Stomach (tissue), 9 donors: Measurements from ENCODE around the gene ACLY. TPM values are rescaled to one million over a fixed set of nuclear protein-coding genes. Genes with fewer than 3 reads are reported as not detected.

Source experiments
- DNase-seq, 2 donors: peaks; one replicate each; pipeline versions ENCODE4 v3.0.0 to v3.0.0-alpha.2; 2013 to 2019
- H3K27ac ChIP-seq, 5 donors: fragments of 200-600 bp in 4 of 5; sonication (generic) in 4 of 5; one replicate each; pipeline ENCODE4 v1.5.1; 2013 to 2019; ENCODE audit warnings: mild to moderate bottlenecking in 1 of 5, moderate library complexity in 1 of 5
- H3K27me3 ChIP-seq, 3 donors: fragments of 200-600 bp; sonication (generic); one replicate each; pipeline ENCODE4 v1.5.1; 2017 to 2019; ENCODE audit warnings: mixed run types in 1 of 3
- H3K36me3 ChIP-seq, 4 donors: fragments of 200-600 bp; sonication (generic); 1 replicate in 3 of 4; 2 replicates in 1 of 4; pipeline ENCODE4 v1.5.1; 2016 to 2019
- H3K4me1 ChIP-seq, 4 donors: fragments of 200-600 bp; sonication (generic); one replicate each; pipeline ENCODE4 v1.5.1; 2016 to 2019
- H3K4me3 ChIP-seq, 4 donors: fragments of 200-600 bp; sonication (generic) in 3 of 4; one replicate each; pipeline ENCODE4 v1.5.1; 2016 to 2019; ENCODE audit warnings: mild to moderate bottlenecking in 1 of 4
- H3K9me3 ChIP-seq, 4 donors: fragments of 200-600 bp; sonication (generic); one replicate each; pipeline ENCODE4 v1.5.1; 2016 to 2019
- EP300 ChIP-seq: sonication (generic); formaldehyde crosslinking; IDR thresholded peaks from one replicate; pipeline ENCODE4 v1.6.1; 2017; ENCODE audit warnings: antibody characterized with exemption
- POLR2A ChIP-seq, 4 donors: fragments of 450-650 bp; IDR thresholded peaks; one replicate each; pipeline ENCODE4 v1.6.1; 2016; ENCODE audit warnings: antibody characterized with exemption in 4 of 4, control low read depth in 2 of 4, mild to moderate bottlenecking in 1 of 4, moderate library complexity in 1 of 4
- POLR2AphosphoS5 ChIP-seq, 3 donors: sonication (generic); formaldehyde crosslinking; IDR thresholded peaks; one replicate each; pipeline ENCODE4 v1.6.1; 2016; ENCODE audit warnings: antibody characterized with exemption in 3 of 3
- WGBS, 5 donors: extraction: QIAGEN DNeasy Blood & Tissue Kit in 3 of 5; methylation state at CpG; one replicate each; pipeline versions ENCODE4 v1.1.5 to v1.1.7; 2013 to 2018; 5-methylcytosine and 5-hydroxymethylcytosine counted together
- intact Hi-C: fragments of 100-400 bp; cut with DNase I; formaldehyde crosslinking; loops from one replicate; pipeline ENCODE4 v1.15.1; 2023; ENCODE audit warnings: low total_unique reads
- polyA plus RNA-seq, 3 donors: library from polyadenylated mRNA; stranded (reverse); fragments of 200-250 nt; gene quantifications; one replicate each; pipeline ENCODE4 v1.2.3, GENCODE V29; 2013
- total RNA-seq, 5 donors: library from RNA; depleted of rRNA; stranded (reverse); fragments of >200 nt; gene quantifications; one replicate each; pipeline versions ENCODE4 v1.1.0 to v1.2.3, GENCODE V29; 2014 to 2016
- TF ChIP-seq, protein P1 (sequence below), 7 experiments: fragments of 450-650 bp in 4 of 7; fragments of 200-600 bp in 3 of 7; sonication (generic) in 3 of 7; IDR thresholded peaks; one replicate each; pipeline ENCODE4 v1.5.1; 2016 to 2019; ENCODE audit warnings: antibody characterized with exemption in 7 of 7, control low read depth in 2 of 7, mild to moderate bottlenecking in 1 of 7
- donor health status: healthy with polysubstance abuse.
- donor health status: Bipolar disorder and iron deficiency.
- donor health status: healthy.

Gene ACLY
- total and polyA plus RNA-seq, 8 donors: 19.8 to 121 (median 36.9) TPM

DNA sequence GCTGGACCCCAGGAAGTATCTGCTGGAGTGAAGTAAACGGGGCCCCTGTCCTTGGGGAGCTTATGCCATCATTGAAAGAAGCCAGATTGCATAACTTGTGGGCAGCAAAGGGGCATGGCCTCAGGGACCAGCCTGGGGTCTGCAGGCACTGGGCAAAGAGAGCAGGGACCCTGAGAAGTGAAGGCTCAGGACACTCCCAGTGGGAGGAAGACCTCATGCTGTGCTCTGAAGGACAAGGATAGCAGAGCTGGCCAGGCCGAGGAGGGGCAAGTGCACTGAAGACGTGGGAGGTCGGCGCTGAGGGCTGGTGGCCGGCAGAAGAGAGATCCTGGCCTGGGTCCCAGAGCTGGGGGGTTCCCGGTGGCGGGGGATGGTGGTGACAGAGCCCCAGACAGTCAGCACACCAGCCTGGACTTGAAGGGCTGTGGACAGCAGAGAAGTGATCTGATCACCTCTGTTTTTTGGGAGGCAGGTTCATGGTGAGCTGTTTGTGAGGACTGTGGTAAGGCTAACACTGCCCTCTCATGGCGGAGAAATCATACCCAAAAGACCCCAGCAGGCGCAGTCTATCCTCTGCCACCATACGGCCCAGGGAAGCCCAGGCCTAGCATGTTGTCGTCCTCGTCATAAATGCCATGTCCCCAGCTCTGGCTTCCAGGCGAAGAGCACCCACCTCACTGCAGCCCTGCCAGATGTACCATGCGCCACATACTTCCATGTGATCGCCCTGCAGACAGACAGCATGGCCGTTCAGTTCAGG, 40.8 kb upstream of the ACLY start:
- H3K27ac ChIP-seq: no peak overlapping the region
- peak in 1 of 2 donors; percentile 79 for DNase-seq
- peaks cover 0 to 5% (median 2%) of the 10 kb centered on the region in 4 donors for H3K4me1 ChIP-seq
- intact Hi-C loops: loop anchor here (5.0 kb wide), 2 partner anchors 68 to 158 kb away; no protein-coding TSS in a partner anchor
- peaks cover 0 to 7% (median 0%) of the 10 kb centered on the region in 4 donors for H3K36me3 ChIP-seq
- no peaks in the 10 kb centered on the region for H3K27me3 ChIP-seq
- H3K9me3 ChIP-seq: no peaks in the 10 kb centered on the region
- H3K4me3 ChIP-seq: no peak overlapping the region
- WGBS, 5 donors: 47 to 62% (median 56%) methylated on average over 16 to 17 of the region's 17 CpGs
- TF ChIP-seq, protein P1, sequence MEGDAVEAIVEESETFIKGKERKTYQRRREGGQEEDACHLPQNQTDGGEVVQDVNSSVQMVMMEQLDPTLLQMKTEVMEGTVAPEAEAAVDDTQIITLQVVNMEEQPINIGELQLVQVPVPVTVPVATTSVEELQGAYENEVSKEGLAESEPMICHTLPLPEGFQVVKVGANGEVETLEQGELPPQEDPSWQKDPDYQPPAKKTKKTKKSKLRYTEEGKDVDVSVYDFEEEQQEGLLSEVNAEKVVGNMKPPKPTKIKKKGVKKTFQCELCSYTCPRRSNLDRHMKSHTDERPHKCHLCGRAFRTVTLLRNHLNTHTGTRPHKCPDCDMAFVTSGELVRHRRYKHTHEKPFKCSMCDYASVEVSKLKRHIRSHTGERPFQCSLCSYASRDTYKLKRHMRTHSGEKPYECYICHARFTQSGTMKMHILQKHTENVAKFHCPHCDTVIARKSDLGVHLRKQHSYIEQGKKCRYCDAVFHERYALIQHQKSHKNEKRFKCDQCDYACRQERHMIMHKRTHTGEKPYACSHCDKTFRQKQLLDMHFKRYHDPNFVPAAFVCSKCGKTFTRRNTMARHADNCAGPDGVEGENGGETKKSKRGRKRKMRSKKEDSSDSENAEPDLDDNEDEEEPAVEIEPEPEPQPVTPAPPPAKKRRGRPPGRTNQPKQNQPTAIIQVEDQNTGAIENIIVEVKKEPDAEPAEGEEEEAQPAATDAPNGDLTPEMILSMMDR (IDR thresholded peaks at IDR 0.05): peak in 2 of 7 experiments; percentile 15 to 27
- TF ChIP-seq POLR2AphosphoS5 (IDR thresholded peaks at IDR 0.05): no peak

DNA sequence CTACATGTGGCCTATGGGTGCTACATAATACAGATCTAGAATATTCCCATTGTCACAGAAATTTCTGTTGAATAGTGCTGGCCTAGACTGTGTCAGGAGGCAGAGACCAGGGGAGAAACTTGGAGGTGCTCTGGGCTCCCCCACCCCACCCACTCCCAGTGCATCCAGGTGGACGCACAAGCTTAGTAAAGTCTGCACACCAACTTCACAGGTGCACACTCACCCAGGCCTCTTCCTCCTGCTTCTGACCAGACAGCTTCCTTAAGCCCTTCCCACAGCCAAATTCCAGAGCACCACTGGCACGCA, 40.2 kb upstream of the ACLY start:
- H3K4me3 ChIP-seq: no peak overlapping the region
- WGBS, 5 donors: 59 to 94% (median 73%) methylated on average over 2 of the region's 2 CpGs
- no peak for TF ChIP-seq POLR2AphosphoS5 (IDR thresholded peaks at IDR 0.05)
- no peak for TF ChIP-seq POLR2A (IDR thresholded peaks at IDR 0.05)
- TF ChIP-seq EP300: no peak
- no peaks in the 10 kb centered on the region for H3K9me3 ChIP-seq
- H3K4me1 ChIP-seq: peaks cover 0 to 5% (median 2%) of the 10 kb centered on the region in 4 donors
- H3K27me3 ChIP-seq: no peaks in the 10 kb centered on the region
- no peak overlapping the region for H3K27ac ChIP-seq
- intact Hi-C loops: no loop called here
- H3K36me3 ChIP-seq: peaks cover 0 to 7% (median 0%) of the 10 kb centered on the region in 4 donors
- no peak for DNase-seq

DNA sequence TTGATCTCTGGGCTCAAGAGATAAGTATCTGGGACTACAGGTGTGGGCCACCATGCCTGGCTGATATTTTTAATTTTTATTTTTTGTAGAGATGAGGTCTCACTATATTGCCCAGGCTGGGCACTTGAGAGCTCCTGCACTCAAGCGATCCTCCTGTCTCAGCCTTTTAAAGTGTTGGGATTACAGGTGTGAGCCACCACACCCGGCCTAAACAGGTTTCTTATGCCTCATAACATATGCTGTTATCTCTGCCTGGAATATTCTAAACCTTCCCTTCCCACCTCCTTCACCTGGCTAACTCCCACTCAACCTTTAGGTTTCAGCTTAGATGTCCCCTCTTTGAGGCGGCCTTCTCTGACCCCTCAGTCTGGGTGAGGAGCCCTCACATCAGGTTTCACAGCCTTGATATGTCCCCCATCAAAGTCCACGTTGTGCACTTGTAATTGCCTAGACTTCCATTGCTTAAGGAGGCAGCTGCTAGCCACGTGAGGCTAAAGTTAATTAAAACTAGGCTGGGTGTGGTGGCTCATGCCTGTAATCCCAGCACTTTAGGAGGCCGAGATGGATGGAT, 39.2 kb upstream of the ACLY start:
- no peak for DNase-seq
- 83 to 89% (median 85%) methylated on average over 6 of the region's 6 CpGs for WGBS, 5 donors
- H3K9me3 ChIP-seq: no peaks in the 10 kb centered on the region
- peaks cover 0 to 5% (median 2%) of the 10 kb centered on the region in 4 donors for H3K4me1 ChIP-seq
- no peak for TF ChIP-seq POLR2A (IDR thresholded peaks at IDR 0.05)
- TF ChIP-seq, protein P1 (IDR thresholded peaks at IDR 0.05): no peak
- no peak for TF ChIP-seq POLR2AphosphoS5 (IDR thresholded peaks at IDR 0.05)
- no peak overlapping the region for H3K27ac ChIP-seq
- H3K36me3 ChIP-seq: peaks cover 0 to 7% (median 0%) of the 10 kb centered on the region in 4 donors
- intact Hi-C loops: no loop called here
- H3K27me3 ChIP-seq: no peaks in the 10 kb centered on the region
- no peak overlapping the region for H3K4me3 ChIP-seq

DNA sequence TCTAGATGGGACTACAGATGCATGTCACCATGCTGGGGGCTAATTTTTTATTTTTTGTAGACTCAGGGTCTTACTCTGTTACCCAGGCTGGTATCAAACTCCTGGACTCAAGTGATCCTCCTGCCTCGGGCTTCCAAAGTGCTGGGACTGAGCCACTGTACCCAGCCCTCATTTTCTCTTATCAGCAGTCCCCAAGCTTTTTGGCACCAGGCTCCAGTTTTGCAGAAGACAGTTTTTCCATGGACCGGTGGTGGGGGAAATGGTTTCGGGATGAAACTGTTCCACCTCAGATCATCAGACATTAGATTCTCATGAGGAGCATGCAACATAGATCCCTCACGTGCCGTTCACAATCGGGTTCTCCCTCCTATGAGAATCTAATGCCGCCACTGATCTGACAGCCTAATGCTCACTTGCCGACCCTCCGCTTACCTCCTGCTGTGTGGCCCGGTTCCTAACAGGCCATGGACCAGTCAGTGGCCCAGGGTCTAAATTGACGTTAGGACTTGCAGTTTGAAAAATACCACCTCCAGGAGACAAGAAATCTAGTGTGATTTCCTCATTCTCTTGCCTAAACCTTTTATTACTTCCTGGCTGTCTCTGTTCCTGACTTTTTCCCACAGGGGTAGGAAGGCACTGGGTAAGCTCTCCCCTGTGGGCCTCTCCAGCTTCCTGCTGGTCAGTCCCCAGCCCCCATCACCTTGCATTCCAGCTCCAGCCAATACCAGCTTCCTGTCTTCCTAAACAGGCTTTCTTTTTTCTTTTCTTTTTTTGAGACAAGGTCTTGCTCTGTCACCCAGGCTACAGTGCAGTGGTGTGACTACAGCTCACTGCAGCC, 38.5 kb upstream of the ACLY start:
- Histone ChIP-seq H3K4me1 (no peaks in the 10 kb centered on the region), H3K36me3 (peaks cover 0 to 7% (median 0%) of the 10 kb centered on the region in 4 donors), H3K9me3 (no peaks in the 10 kb centered on the region), H3K27ac (no peak overlapping the region), H3K4me3 (no peak overlapping the region), H3K27me3 (no peaks in the 10 kb centered on the region)
- intact Hi-C loops: no loop called here
- DNase-seq: no peak
- WGBS, 5 donors: 65 to 77% (median 67%) methylated on average over 11 of the region's 11 CpGs
- no peak for TF ChIP-seq POLR2A (IDR thresholded peaks at IDR 0.05)
- TF ChIP-seq, protein P1 (IDR thresholded peaks at IDR 0.05): no peak
- TF ChIP-seq EP300: no peak
- no peak for TF ChIP-seq POLR2AphosphoS5 (IDR thresholded peaks at IDR 0.05)
